HG03354 (cell line): ENCODE data around the gene SPATA12.
"Not testable (repeated sequence)": the region's sequence is repeated elsewhere in the genome, so short reads cannot be mapped to it uniquely, and the experiment has no call there.

Source experiments
- ATAC-seq: cut with Tn5 transposase; IDR thresholded peaks from one replicate; pipeline ENCODE4 v1.9.1; 2021; ENCODE audit warnings: mild to moderate bottlenecking; ENCODE audit not compliant: unreplicated experiment, poor library complexity, severe bottlenecking

SPATA12 gene

DNA sequence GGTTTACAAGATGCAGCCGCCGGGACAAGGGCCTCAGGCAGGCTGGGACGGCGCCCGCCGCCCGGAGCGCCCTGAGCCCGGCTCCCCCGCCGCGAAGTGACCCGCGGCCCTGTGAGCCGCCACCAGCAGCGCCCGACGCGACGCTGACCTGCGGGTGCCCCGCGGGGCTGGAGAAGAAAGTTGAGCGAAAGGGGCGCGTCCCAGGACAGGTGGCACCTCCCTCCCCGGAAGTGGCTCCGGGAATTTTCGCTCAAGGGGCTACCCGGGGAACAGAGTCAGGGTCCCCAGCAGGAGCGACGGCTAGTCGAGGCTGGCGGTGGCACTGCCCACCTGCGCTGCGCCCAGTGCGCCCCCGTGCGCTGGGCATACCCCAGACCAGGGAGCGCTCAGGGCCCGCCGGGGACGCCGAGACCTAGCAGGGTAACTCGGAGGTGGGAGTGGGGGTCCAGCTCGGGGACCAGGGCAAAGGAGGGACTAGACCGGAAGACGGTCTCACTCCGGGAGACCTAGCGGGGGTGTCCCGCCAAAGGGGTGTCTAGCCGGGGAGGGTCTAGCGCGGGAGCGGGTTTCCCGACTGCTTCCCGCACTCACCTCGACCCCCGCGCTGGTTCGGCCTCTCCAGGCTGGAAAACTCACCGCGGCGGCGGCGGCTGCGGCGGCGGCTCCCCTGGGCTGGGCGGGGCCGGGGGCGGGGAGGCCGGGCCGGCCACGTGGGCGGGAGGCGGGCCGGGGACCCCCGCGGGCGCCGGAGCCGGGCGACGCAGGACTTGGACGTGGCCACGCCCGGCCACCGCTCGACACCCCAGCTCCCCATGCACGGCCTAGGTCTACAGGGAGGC lies 18.4 kb downstream of the SPATA12 start:
- peak; percentile 26 for ATAC-seq

DNA sequence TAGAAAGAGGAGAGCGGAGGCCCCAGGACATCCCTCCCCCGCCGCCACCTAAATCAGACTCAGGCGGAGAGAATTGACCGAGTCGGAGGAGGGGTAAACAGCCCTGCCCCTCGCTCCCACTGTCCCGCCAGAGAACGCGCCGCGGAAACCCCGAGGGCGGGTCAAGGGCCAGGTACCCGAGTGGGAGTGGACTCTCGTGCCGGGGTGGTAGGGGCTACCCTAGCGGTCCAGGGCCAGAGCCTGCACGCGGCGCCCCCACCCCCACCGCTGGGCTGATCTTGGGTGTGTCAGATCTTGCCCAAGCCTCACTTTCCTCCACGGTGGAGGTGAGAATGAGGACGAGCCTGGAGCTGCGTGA lies 19.0 kb downstream of the SPATA12 start:
- ATAC-seq, result no peak

DNA sequence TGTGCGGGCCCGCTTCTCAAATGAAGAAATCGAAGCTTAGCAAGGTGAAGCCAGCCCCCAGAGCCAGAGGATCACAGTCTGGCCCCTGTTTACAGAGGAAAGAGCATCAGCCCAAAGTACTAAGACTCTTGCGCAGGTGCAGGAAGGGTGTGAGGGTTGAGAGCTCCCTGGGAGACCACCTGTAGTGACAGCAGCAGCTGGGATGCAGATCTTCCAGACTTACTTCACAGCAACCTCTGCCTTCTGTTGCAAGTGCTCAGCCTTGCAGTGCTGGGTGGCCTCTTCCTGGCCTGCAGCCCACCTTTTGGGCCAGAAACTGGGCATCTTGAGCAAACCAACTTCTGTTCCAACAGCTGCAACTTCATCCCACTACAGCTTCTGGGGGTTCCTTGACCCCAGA lies 19.7 kb downstream of the SPATA12 start:
- ATAC-seq, result no peak

DNA sequence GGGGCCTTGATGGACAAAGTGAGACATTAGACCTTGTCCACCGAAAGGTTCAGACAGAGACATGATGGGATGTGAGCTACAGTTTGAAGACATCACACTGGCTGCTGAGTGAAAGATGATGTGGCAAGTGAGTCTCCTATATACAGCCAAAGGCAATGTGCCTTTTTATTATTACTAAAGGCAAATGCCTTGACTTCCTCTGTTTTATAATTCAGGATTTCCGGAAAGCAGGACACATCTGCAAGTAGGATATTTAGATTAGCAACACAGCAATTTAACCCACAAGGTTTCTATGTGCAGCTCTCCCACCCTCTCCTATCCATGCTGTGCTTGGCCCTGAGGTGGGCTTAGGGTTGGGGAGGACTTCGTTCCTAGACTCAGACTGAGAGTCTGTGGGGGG lies 20.7 kb downstream of the SPATA12 start:
- no peak for ATAC-seq

DNA sequence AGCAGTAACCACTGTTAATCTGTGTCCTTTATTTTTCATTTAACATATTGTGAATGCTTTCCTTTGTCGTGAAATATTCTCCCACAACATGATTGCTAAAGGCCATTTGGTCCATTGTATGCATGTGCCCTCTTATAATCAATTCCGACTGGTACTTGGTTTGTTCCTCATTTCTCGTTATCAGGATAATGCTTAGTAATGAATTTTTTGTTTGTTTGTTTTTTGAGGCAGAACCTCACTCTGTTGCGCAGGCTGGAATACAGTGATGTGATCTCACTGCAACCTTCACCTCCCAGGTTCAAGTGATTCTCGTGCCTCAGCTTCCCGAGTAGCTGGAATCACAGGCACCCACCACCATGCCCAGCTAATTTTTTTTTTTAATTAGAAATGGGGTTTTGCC lies 22.0 kb downstream of the SPATA12 start:
- ATAC-seq, result no peak

DNA sequence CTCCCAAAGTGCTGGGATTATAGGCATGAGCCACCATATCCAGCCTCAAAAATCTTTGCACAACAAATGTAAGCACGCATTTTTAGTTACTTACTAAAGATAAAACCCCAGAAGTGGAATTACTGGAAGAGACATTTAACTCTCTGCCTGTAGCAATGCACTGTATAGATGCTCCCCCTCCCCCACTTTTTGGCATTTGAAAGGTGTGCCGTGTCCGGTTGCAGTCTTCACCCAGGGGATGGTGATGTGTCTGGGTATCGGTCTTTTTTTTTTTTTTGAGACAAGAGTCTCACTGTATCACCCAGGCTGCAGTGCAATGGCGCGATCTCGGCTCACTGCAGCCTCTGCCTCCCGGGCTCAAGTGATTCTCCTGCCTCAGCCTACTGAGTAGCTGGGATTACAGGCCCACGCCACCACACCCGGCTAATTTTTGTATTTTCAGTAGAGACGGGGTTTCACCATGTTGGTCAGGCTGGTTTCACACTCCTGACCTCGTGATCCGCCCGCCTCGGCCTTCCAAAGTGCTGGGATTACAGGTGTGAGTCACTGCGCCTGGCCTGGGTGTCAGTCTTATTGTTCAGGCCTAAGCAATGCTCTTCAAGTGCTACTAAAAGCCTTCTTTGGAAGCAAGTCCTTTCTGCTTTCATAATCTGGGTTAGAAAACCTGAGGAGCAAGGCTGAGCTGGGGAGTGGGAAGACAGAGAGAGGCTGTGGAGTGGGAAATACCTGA lies 23.0 kb downstream of the SPATA12 start:
- ATAC-seq, result not testable (repeated sequence)

DNA sequence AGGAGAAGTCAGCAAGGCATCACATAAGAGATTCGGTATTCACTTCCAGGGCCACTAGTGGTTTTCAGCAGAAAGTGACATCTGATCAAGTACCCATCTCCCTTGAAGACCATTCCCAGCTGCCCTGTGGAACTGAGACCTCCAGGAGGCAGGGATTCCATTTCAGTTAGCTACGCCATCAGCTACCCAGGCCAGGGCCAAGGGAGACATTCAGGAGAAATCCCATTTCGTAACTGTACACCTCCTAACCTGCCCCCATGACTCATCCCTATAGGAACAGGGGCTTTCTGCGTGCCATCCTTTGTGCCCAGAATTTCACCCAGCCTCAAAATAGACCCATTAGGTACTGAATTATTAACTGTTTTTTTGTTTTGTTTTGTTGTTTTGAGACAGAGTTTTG lies 24.7 kb downstream of the SPATA12 start:
- ATAC-seq, result no peak

DNA sequence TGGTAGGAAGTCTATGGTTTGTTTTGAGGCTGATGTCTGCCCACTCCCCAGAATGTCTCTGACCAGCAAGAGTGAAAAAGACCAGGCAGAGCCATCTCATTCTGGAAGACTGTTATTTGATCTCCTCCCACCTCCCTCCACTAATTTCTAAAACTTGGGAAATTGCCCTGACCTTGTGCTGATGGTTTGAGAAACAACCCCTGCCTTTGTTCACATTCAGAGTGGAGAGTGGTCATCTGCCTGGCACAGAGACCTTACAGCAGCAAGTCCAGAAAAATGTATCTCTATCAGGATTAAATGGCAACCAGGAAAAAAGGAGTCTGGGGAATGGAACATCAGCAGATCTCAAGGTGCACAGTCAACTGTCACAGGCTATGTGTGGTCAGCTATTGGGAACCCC lies 25.7 kb downstream of the SPATA12 start:
- no peak for ATAC-seq

DNA sequence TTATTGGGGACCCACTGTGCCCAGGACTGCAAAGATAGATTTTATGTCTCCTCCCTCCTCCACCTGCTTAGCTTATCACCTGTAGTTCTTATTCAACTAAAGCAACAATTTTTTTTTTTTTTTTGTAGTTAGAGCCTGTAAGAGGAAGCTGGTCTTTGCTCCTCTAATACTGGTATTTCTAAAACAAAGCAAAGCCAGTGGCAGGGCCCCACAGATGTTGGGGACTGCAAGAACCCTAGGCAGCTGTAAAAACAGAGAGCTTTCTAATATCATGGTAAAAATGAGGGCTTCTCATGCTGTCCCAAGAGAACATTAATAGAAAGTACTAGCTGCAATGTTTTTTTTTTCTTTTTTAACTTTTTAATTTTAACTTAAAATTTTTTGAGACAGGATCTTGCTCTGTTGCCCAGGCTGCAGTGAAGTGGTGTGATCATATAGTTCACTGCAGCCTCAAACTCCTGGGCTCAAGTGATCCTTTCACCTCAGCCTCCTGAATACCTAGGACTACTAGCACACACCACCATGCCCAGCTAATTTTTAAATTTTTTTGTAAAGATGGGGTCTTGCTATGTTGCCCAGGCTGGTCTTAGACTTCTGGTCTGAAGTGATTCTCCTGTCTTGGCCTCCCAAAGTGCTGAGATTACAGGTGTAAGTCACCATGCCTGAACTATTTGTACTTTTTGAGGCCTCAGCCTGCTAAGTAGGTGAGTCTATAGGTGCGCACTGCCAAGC lies 27.1 kb downstream of the SPATA12 start:
- no peak for ATAC-seq

DNA sequence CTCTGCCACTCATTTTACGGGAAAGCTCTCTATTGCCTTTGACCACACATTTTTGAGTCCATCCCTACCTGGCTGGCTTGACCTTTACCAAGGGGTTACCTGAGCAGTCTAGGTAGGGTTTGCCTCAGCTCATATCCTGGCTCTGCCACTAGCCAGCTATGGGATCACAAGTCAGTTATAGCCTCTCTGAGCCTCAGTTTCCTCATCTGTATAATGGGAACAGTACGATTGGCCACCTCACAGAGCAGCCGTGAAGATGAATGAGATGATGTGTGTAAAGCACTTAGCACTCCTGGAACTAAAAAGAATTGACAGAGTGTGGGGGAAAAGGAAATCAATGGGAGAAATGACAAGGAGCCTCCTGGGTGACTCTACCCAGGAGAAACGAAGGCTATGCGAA lies 28.0 kb downstream of the SPATA12 start:
- ATAC-seq, result no peak

DNA sequence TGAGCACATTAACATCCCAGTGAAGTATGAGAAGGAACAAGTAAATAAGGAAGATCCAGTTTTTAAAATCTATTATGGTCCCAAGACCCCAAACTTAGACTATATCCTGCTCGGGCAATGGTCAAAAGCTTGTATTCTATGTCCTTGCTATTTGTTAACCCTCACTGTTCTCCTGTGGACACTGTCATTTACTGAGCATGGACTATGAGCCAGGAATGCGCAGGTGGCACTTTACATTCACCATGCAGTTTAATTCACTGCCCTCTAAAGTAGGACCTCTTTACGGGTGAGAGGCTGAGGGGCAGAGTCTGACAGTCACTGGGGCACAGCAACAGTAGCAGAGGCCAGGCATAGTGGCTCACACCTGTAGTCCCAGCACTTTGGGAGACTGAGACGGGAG lies 28.6 kb downstream of the SPATA12 start:
- no peak for ATAC-seq

DNA sequence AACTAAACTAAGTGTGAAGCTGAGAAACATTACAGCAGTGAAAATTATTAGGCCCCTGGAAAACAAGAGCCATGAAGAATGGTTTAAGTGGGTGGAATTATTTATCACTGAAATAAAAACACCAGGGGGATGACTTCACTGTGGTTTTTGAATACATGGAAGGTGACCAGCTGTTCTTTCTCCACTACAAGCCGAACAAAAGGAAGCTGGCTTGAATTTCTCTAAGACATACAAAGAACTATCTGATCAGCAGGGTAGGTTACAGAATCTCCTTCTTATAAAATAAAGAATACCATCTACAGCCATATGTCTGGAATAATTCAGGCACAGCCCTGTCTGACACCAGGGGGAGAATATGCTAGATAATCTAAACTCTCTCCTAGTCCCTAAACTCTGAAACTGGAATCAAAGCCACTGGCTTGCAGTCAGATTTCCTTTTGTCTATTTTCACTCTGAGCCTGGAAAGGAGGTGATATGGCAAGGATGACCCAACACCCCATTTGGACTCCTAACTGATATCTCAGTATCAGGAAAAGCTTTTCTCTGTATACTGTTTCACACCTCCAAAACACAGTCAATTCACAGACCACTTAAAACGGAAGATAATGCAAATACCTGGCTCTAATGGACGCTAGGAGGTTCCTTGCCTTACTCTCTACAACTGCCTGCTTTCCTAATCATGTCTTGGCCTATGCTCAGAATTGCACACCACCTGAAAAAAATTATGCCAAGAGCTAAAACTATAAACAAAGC lies 31.2 kb downstream of the SPATA12 start:
- no peak for ATAC-seq

DNA sequence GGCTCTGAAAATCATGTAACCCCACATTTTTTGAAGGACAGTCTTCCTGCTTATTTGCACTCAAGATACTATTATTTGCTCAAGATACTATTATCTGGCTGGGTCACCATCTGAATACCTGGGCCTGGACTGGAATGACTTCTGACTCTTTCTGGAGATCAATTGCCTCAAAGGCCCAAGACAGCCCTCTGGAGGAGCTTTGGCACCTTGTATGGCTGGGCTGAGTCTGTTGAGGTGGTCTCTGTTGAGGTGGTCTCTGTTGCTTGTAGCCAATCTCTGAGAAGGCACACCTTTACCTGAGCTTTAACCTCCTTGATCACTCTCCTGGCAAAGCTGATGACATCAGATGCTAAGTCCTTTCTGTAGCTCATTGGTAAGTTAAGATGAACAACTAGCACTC lies 33.0 kb downstream of the SPATA12 start:
- ATAC-seq, result no peak

DNA sequence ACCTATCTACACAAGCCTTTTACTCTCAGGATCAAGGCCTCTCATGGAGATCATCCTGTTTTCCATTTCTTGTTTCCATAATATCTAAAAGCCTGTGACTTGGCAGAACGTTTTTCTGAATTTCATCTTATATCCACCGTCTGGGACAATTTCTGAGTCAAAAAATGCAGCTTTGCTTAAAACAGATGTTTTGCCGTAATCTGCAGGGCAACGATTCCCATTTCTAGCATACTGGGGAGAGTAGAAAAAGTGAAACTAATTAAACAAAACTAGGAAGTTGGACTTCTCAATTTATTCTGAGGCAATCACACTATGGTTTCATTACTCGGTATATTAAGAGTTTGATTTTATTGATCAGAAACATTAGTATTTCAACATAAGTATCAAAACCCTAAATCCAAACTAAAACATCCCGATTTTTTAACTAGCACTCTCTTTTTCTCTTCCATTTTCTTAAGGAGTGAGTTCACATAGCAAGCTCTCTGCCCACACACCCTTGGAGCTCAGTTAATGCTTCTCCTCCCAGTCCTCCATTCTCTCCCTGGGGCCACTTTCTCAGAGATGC lies 33.6 kb downstream of the SPATA12 start:
- no peak for ATAC-seq

DNA sequence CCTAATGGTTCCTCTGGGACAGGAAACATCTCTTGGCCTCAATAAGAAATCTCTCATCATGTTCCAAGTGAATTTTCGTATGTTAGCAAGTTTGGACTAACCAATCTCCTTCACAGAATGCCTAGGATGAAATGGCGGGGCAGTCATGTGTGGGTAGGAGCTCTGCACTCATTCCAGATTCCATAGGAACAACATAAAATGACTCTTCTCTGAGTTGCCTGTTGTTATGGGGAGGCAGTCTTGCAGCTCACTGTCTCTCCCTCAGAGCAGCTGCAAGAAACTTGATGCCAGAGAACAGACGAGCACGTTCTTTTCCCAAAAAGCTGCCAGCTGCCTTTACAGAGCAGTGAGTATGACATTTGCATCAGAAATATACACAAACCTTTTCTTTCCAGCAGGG lies 34.1 kb downstream of the SPATA12 start:
- ATAC-seq, result no peak

DNA sequence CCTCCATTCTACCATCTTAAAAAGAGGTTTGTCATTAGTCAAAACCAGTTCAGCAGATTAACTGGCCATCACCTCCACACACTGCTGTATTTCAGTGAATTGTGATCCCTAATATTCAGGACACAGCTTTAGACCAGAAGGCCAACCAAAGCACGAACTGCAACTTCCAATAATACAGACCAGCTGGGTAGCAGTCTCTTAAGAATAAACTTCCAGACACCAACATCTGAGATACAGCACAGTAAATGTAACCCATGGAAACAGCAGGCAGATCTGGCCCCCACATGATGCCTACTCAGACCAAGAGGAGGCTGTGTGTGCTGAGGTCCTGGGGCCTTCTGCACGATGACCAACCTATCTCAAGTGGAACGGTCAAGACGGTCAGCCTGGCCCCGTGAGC lies 34.9 kb downstream of the SPATA12 start:
- ATAC-seq, result no peak

DNA sequence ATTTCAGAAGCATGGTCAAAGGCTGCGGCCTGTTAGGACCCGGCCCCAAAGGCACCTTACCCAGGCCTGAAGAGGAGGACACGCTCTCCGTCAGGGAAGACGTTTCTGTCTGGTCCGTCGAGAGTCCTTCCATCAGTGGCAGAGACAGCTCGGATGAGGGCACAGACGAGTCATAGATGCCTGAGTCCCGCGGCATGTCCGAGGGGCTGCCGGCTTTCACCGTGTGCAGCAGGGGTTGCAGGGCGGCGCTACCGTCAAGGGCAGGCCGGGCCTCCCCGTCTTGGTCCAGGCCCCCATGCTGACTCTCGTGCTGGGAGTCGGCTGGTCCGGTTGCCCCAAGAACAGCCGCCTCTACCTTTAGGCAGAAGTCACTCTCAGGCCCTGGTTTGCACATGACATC lies 37.1 kb downstream of the SPATA12 start:
- no peak for ATAC-seq

DNA sequence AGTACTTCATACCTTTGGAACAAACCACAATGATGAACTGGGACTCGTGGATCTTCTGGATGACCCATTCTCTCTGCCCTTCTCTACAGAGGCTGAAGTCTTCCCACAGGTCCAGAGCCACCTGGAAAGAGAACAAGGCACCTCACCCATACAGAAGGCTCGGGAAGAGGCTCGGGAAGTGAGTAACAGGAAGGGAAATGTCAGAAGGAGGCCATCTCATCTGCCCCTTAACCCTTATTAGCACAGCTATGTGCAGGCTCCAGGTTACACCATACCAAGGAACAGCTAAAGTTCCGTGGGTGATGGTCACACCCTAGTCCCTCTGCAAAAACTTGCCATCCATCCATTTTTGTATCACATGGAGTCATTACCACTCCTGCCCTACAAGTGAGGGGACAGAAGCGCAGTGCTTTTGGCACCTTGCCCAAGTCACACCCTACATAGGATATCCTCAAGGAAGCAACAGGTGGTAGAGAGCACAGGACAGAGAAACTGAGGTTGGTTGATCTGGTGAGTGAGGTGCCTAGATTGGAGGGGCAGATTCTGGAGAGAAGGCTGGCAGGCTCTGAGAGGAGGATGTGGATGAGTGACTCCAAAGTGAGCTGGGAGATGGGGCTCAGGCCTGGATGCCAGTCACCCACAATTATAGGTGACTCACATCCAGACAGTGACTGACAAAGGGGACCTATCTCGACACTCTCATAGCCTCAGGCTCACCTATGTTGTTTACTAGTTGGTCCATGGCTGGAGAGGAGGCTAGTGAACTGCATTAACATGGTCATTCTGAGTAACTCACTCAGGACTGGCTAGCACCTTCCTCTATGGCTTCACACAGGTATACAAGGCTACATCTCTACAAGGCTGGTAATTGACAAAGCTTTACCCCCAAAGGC lies 38.2 kb downstream of the SPATA12 start:
- no peak for ATAC-seq
